Mammary microvascular endothelial cell (primary cell): ENCODE measurements around the gene BUB1B. TPM values are rescaled to one million over a fixed set of nuclear protein-coding genes. Genes with fewer than 3 reads are reported as not detected.

ENCODE experiments used
- total RNA-seq: library from RNA; depleted of rRNA; stranded (reverse); fragments of >200 nt; gene quantifications from 2 replicates; pipeline ENCODE4 v1.2.3, GENCODE V29; 2015

The BUB1B gene
- 38.7 and 51.1 TPM in 2 replicates for total RNA-seq

GRCh38 chr15:40160689-40161688, at the start of gene BUB1B:
Gene BUB1B (plus strand): TSS chr15:40161069. CDS start chr15:40161221, 152 bp downstream.

GRCh38 chr15:40238532-40239403, 77.9 kb downstream of the BUB1B start, which contains the start of gene PAK6:
Gene PAK6 (plus strand): TSS chr15:40239063. CDS start chr15:40264786, 25,723 bp downstream.

Other genes with a start within 250 kb of the BUB1B start
- gene GPR176, start 240.8 kb upstream of the BUB1B start, total RNA-seq: 43.2 and 47.4 TPM in 2 replicates
- 63.0 and 71.8 TPM in 2 replicates for gene EIF2AK4, start 227.0 kb upstream of the BUB1B start, total RNA-seq
- gene SRP14, start 121.9 kb upstream of the BUB1B start, total RNA-seq: 352 and 357 TPM in 2 replicates
- 4.5 and 5.7 TPM in 2 replicates for gene BMF, start 52.2 kb upstream of the BUB1B start, total RNA-seq
- gene PAK6, start 78.0 kb downstream of the BUB1B start, total RNA-seq: 0.20 TPM in 1 of 2 replicates, not detected in the other
- not detected in 2 replicates for gene ANKRD63, start 122.0 kb downstream of the BUB1B start, total RNA-seq
- gene PLCB2, start 146.9 kb downstream of the BUB1B start, total RNA-seq: 2.2 and 3.0 TPM in 2 replicates
- 17.3 and 21.2 TPM in 2 replicates for gene INAFM2, start 162.6 kb downstream of the BUB1B start, total RNA-seq
- gene CCDC9B, start 179.9 kb downstream of the BUB1B start, total RNA-seq: 6.3 and 7.7 TPM in 2 replicates
- not detected in 2 replicates for gene PHGR1, start 190.0 kb downstream of the BUB1B start, total RNA-seq
- gene DISP2, start 197.2 kb downstream of the BUB1B start, total RNA-seq: 0.13 and 0.39 TPM in 2 replicates
- 57.8 and 74.7 TPM in 2 replicates for gene KNSTRN, start 221.7 kb downstream of the BUB1B start, total RNA-seq
- gene IVD, start 244.7 kb downstream of the BUB1B start, total RNA-seq: 40.7 and 41.9 TPM in 2 replicates